ENCODE measurements around the gene C11orf65.

GRCh38 chr11:108512708-108513107, 45.4 kb upstream of the C11orf65 start:
- TF ChIP-seq, protein P1, sequence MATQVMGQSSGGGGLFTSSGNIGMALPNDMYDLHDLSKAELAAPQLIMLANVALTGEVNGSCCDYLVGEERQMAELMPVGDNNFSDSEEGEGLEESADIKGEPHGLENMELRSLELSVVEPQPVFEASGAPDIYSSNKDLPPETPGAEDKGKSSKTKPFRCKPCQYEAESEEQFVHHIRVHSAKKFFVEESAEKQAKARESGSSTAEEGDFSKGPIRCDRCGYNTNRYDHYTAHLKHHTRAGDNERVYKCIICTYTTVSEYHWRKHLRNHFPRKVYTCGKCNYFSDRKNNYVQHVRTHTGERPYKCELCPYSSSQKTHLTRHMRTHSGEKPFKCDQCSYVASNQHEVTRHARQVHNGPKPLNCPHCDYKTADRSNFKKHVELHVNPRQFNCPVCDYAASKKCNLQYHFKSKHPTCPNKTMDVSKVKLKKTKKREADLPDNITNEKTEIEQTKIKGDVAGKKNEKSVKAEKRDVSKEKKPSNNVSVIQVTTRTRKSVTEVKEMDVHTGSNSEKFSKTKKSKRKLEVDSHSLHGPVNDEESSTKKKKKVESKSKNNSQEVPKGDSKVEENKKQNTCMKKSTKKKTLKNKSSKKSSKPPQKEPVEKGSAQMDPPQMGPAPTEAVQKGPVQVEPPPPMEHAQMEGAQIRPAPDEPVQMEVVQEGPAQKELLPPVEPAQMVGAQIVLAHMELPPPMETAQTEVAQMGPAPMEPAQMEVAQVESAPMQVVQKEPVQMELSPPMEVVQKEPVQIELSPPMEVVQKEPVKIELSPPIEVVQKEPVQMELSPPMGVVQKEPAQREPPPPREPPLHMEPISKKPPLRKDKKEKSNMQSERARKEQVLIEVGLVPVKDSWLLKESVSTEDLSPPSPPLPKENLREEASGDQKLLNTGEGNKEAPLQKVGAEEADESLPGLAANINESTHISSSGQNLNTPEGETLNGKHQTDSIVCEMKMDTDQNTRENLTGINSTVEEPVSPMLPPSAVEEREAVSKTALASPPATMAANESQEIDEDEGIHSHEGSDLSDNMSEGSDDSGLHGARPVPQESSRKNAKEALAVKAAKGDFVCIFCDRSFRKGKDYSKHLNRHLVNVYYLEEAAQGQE (IDR thresholded peaks at IDR 0.05; ENCODE audit: low read depth): no peak
- TF ChIP-seq, protein P2, sequence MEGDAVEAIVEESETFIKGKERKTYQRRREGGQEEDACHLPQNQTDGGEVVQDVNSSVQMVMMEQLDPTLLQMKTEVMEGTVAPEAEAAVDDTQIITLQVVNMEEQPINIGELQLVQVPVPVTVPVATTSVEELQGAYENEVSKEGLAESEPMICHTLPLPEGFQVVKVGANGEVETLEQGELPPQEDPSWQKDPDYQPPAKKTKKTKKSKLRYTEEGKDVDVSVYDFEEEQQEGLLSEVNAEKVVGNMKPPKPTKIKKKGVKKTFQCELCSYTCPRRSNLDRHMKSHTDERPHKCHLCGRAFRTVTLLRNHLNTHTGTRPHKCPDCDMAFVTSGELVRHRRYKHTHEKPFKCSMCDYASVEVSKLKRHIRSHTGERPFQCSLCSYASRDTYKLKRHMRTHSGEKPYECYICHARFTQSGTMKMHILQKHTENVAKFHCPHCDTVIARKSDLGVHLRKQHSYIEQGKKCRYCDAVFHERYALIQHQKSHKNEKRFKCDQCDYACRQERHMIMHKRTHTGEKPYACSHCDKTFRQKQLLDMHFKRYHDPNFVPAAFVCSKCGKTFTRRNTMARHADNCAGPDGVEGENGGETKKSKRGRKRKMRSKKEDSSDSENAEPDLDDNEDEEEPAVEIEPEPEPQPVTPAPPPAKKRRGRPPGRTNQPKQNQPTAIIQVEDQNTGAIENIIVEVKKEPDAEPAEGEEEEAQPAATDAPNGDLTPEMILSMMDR (IDR thresholded peaks at IDR 0.05 in 2 of 3, conservative IDR thresholded peaks at IDR 0.05 in 1 of 3; ENCODE audit: borderline replicate concordance in 1 of 3, insufficient read depth in 1 of 3, low read depth in 2 of 3, low read length in 2 of 3): no peak
- no peak for TF ChIP-seq FOSL1 (IDR thresholded peaks at IDR 0.05; ENCODE audit: low read depth)
- no peak for TF ChIP-seq POLR2A (IDR thresholded peaks at IDR 0.05; ENCODE audit: borderline replicate concordance, extremely low read depth, insufficient read depth, insufficient read length)
- no peak for TF ChIP-seq JUND (IDR thresholded peaks at IDR 0.05)

Measured in HCT116 (cell line).